Tibial nerve (tissue), 4 donors: ENCODE results near the gene WDR12. TPM values are rescaled to one million over a fixed set of nuclear protein-coding genes. Genes with fewer than 3 reads are reported as not detected.
A peak's percentile ranks its signal among the peaks of the same experiment; 100 is the strongest.
"Not testable (repeated sequence)": the region's sequence is repeated elsewhere in the genome, so short reads cannot be mapped to it uniquely, and the experiment has no call there.

Experiments
- DNase-seq, 2 donors: peaks; one replicate each; pipeline ENCODE4 v3.0.0-alpha.2; 2019; ENCODE audit warnings: low spot score in 2 of 2
- H3K27ac ChIP-seq, 4 donors: fragments of 200-600 bp; sonication (generic) in 3 of 4; one replicate each; pipeline ENCODE4 v1.5.1; 2017 to 2019; ENCODE audit warnings: mild to moderate bottlenecking in 1 of 4
- H3K27me3 ChIP-seq, 2 donors: fragments of 200-600 bp; sonication (generic) in 1 of 2; one replicate each; pipeline versions ENCODE4 v1.5.1 to v1.6.0; 2017 to 2019
- H3K36me3 ChIP-seq, 3 donors: fragments of 200-600 bp; sonication (generic); one replicate each; pipeline ENCODE4 v1.5.1; 2018 to 2019
- H3K4me1 ChIP-seq, 4 donors: fragments of 200-600 bp; sonication (generic) in 3 of 4; one replicate each; pipeline ENCODE4 v1.5.1; 2017 to 2019
- H3K4me3 ChIP-seq, 4 donors: fragments of 200-600 bp; sonication (generic) in 3 of 4; one replicate each; pipeline ENCODE4 v1.5.1; 2017 to 2019; ENCODE audit warnings: mild to moderate bottlenecking in 1 of 4, moderate library complexity in 1 of 4
- H3K9me3 ChIP-seq, 4 donors: fragments of 200-600 bp; sonication (generic) in 3 of 4; one replicate each; pipeline ENCODE4 v1.5.1; 2017 to 2019
- EP300 ChIP-seq, 2 donors: sonication (generic); formaldehyde crosslinking; IDR thresholded peaks; one replicate each; pipeline ENCODE4 v1.6.1; 2017; ENCODE audit warnings: antibody characterized with exemption in 2 of 2, mild to moderate bottlenecking in 1 of 2
- POLR2A ChIP-seq, 2 donors: fragments of 450-650 bp; IDR thresholded peaks; one replicate each; pipeline ENCODE4 v1.6.1; 2017; ENCODE audit warnings: antibody characterized with exemption in 2 of 2, mild to moderate bottlenecking in 2 of 2, moderate library complexity in 2 of 2
- WGBS, 2 donors: methylation state at CpG; one replicate each; pipeline ENCODE4 v1.1.5; 2018; 5-methylcytosine and 5-hydroxymethylcytosine counted together
- total RNA-seq, 4 donors: library from RNA; depleted of rRNA; stranded (reverse); fragments of >200 nt; gene quantifications; one replicate each; pipeline ENCODE4 v1.1.0, GENCODE V29; 2016
- TF ChIP-seq, protein P1 (sequence below), 5 experiments: fragments of 200-600 bp in 3 of 5; fragments of 450-650 bp in 2 of 5; sonication (generic) in 3 of 5; IDR thresholded peaks; one replicate each; pipeline ENCODE4 v1.5.1; 2016 to 2019; ENCODE audit warnings: antibody characterized with exemption in 5 of 5, mild to moderate bottlenecking in 3 of 5, moderate library complexity in 2 of 5

The WDR12 gene
- total RNA-seq, 4 donors from 2014 or later, result 9.8 to 18.3 (median 12.4) TPM

GRCh38 chr2:202911203-202911511 lies 316 bp downstream of the WDR12 start:
- Histone ChIP-seq H3K27me3 (no peaks in the 10 kb centered on the region), H3K9me3 (no peaks in the 10 kb centered on the region), H3K27ac (peak overlapping the region in 3 of 4 donors; percentile 83 to 93 (median 91)), H3K4me3 (peak overlapping the region; percentile 52 to 86 (median 72)), H3K36me3 (peaks cover 0 to 6% (median 0%) of the 10 kb centered on the region in 3 donors), H3K4me1 (peaks cover 0 to 33% (median 9%) of the 10 kb centered on the region in 4 donors)
- DNase-seq, result no peak
- TF ChIP-seq EP300 (IDR thresholded peaks at IDR 0.05) (no peak), POLR2A (IDR thresholded peaks at IDR 0.05) (no peak)
- TF ChIP-seq, protein P1, sequence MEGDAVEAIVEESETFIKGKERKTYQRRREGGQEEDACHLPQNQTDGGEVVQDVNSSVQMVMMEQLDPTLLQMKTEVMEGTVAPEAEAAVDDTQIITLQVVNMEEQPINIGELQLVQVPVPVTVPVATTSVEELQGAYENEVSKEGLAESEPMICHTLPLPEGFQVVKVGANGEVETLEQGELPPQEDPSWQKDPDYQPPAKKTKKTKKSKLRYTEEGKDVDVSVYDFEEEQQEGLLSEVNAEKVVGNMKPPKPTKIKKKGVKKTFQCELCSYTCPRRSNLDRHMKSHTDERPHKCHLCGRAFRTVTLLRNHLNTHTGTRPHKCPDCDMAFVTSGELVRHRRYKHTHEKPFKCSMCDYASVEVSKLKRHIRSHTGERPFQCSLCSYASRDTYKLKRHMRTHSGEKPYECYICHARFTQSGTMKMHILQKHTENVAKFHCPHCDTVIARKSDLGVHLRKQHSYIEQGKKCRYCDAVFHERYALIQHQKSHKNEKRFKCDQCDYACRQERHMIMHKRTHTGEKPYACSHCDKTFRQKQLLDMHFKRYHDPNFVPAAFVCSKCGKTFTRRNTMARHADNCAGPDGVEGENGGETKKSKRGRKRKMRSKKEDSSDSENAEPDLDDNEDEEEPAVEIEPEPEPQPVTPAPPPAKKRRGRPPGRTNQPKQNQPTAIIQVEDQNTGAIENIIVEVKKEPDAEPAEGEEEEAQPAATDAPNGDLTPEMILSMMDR (IDR thresholded peaks at IDR 0.05), result no peak
- 0 to 2% methylated on average over 8 of the region's 8 CpGs for WGBS, 2 donors

DNA sequence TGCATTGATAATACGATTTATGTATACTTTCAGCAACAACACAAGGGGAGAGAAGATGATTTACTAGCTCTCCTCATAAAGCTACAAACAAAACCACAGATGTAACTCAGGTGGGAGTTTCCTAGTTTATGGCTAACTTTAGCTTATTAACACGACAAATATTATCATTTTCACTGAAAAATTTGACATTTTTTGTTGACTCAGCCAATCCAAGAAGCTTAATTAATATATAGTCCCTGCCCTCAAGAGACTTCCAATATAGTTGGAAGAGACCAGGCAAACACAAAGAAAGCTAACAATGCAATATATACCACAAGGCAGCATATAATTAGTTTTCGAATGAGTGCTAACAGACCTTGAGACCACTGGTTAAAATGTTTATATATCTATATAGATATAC lies 775 bp downstream of the WDR12 start:
- WGBS, 2 donors, result 23 to 25% methylated on average over 3 of the region's 3 CpGs
- Histone ChIP-seq H3K36me3 (peaks cover 0 to 9% (median 0%) of the 10 kb centered on the region in 3 donors), H3K9me3 (no peaks in the 10 kb centered on the region), H3K27ac (no peak overlapping the region), H3K27me3 (no peaks in the 10 kb centered on the region), H3K4me1 (peaks cover 0 to 33% (median 9%) of the 10 kb centered on the region in 4 donors), H3K4me3 (peak overlapping the region; percentile 52 to 86 (median 72))
- DNase-seq, result no peak
- TF ChIP-seq POLR2A (IDR thresholded peaks at IDR 0.05) (no peak), EP300 (IDR thresholded peaks at IDR 0.05) (no peak)
- TF ChIP-seq, protein P1 (IDR thresholded peaks at IDR 0.05), result no peak

DNA sequence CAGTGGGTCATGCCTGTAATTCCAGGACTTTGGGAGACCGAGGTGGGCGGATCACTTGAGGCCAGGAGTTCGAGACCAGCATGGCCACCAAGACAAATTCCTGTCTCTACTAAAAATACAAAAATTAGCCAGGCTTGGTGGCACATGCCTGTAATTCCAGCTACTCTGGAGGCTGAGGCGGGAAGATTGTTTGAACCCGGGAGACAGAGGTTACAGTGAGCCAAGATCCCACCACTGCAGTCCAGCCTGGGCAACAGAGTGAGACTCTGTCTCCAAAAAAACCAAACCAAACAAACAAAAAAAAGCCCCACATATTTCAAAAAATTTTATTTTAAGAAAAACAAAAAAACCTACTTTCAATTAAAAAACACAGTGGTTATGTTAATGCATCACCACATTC lies 1.2 kb downstream of the WDR12 start:
- H3K36me3 ChIP-seq, result peaks cover 0 to 14% (median 0%) of the 10 kb centered on the region in 3 donors
- not testable (repeated sequence) for DNase-seq, H3K9me3 ChIP-seq, H3K27ac ChIP-seq, H3K27me3 ChIP-seq
- WGBS, 2 donors, result 73 to 80% methylated on average over 5 of the region's 5 CpGs
- peak overlapping the region in 2 of 4 donors; percentile 81 to 86 for H3K4me3 ChIP-seq
- peaks cover 0 to 33% (median 9%) of the 10 kb centered on the region in 4 donors for H3K4me1 ChIP-seq

DNA sequence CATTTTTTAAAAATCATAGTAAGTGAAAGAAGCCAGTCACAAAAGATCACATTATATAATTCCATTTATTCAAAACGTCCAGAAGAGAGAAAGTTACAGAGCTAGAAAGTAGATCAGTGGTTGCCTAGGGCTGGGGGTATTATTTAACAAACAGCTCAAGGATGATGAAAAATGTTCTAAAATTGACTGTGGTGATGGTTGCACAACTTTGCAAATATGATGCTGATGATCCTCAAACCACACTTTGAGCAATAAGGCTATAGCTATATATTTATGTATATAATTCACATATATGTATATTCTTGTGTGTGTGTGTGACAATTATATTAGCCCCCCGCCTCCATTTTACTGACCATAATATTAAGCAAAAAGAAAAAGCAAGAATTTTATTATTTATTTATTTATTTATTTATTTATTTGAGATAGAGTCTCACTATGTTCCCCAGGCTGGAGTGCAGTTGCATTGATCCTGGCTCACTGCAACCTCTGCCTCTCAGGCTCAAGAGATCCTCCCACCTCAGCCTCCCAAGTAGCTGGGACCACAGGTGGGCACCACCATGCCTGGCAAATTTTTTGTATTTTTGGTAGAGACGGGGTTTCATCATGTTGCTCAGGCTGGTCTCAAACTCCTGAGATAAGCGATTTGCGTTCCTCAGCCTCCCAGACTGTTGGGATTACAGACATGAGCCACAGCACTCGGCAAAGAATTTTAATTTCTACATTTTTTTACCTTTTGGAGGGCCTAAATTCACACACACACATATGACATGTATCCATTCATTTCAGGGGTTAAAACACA lies 1.9 kb downstream of the WDR12 start:
- Histone ChIP-seq H3K27ac (no peak overlapping the region), H3K4me3 (no peak overlapping the region), H3K4me1 (peaks cover 0 to 33% (median 9%) of the 10 kb centered on the region in 4 donors), H3K9me3 (peaks cover 0 to 3% (median 0%) of the 10 kb centered on the region in 4 donors), H3K36me3 (peaks cover 0 to 17% (median 0%) of the 10 kb centered on the region in 3 donors), H3K27me3 (no peaks in the 10 kb centered on the region)
- no peak for DNase-seq
- TF ChIP-seq EP300 (IDR thresholded peaks at IDR 0.05), result no peak
- TF ChIP-seq, protein P1 (IDR thresholded peaks at IDR 0.05), result no peak
- TF ChIP-seq POLR2A (IDR thresholded peaks at IDR 0.05), result no peak
- 86 to 87% methylated on average over 6 of the region's 6 CpGs for WGBS, 2 donors

GRCh38 chr2:202908186-202908585 lies 3.3 kb downstream of the WDR12 start:
- H3K27me3 ChIP-seq, result no peaks in the 10 kb centered on the region
- DNase-seq, result no peak
- H3K36me3 ChIP-seq, result peaks cover 0 to 17% (median 0%) of the 10 kb centered on the region in 3 donors
- WGBS, 2 donors, result 79 to 85% methylated on average over 5 of the region's 5 CpGs
- H3K4me1 ChIP-seq, result peaks cover 0 to 24% (median 9%) of the 10 kb centered on the region in 4 donors
- H3K27ac ChIP-seq, result no peak overlapping the region
- peaks cover 0 to 4% (median 1%) of the 10 kb centered on the region in 4 donors for H3K9me3 ChIP-seq
- TF ChIP-seq EP300 (IDR thresholded peaks at IDR 0.05) (no peak), POLR2A (IDR thresholded peaks at IDR 0.05) (no peak)
- TF ChIP-seq, protein P1 (IDR thresholded peaks at IDR 0.05), result no peak
- H3K4me3 ChIP-seq, result no peak overlapping the region

GRCh38 chr2:202905507-202905906 lies 6.0 kb downstream of the WDR12 start:
- Histone ChIP-seq H3K4me1 (peaks cover 0 to 14% (median 5%) of the 10 kb centered on the region in 4 donors), H3K36me3 (peaks cover 0 to 17% (median 0%) of the 10 kb centered on the region in 3 donors)
- not testable (repeated sequence) for H3K27me3 ChIP-seq, H3K9me3 ChIP-seq, DNase-seq, H3K4me3 ChIP-seq, H3K27ac ChIP-seq
